Glutamatergic neuron (in vitro differentiated cells): ENCODE measurements around the gene ERCC2. TPM values are rescaled to one million over a fixed set of nuclear protein-coding genes. Genes with fewer than 3 reads are reported as not detected.

Source experiments
- DNase-seq: peaks from one replicate; pipeline ENCODE4 v3.0.0; 2022
- H3K27ac Mint-ChIP-seq: one replicate; pipeline ENCODE4 v1.8.0; 2020; ENCODE audit warnings: mild to moderate bottlenecking, mixed read lengths, inconsistent platforms; ENCODE audit not compliant: unreplicated experiment
- H3K27me3 Mint-ChIP-seq: one replicate; pipeline ENCODE4 v1.8.0; 2020; ENCODE audit warnings: mild to moderate bottlenecking, moderate library complexity, mixed read lengths, inconsistent platforms; ENCODE audit not compliant: unreplicated experiment
- H3K36me3 Mint-ChIP-seq: one replicate; pipeline ENCODE4 v1.8.0; 2020; ENCODE audit warnings: mild to moderate bottlenecking, mixed read lengths, inconsistent platforms; ENCODE audit not compliant: unreplicated experiment
- H3K4me1 Mint-ChIP-seq: one replicate; pipeline ENCODE4 v1.8.0; 2020; ENCODE audit warnings: mild to moderate bottlenecking, low read depth, mixed read lengths, inconsistent platforms; ENCODE audit not compliant: unreplicated experiment
- H3K4me3 Mint-ChIP-seq: one replicate; pipeline ENCODE4 v1.8.0; 2020; ENCODE audit warnings: mild to moderate bottlenecking, mixed read lengths, inconsistent platforms; ENCODE audit not compliant: unreplicated experiment
- H3K9me3 Mint-ChIP-seq: one replicate; pipeline ENCODE4 v1.8.0; 2020; ENCODE audit warnings: mild to moderate bottlenecking, moderate library complexity, mixed read lengths, inconsistent platforms; ENCODE audit not compliant: unreplicated experiment
- CTCF ChIP-seq: fragments of 200-600 bp; sonication (generic); IDR thresholded peaks from one replicate; pipeline ENCODE4 v1.5.0; 2021; ENCODE audit not compliant: partially characterized antibody, unreplicated experiment
- total RNA-seq: library from RNA; stranded (reverse); fragmentation: NEBNext Ultra II Directional; extraction: Animal tissue kit (Norgen Biotek cat#: 25700); gene quantifications from one replicate; pipeline ENCODE4 v1.2.1, GENCODE V29; 2021; ENCODE audit not compliant: unreplicated experiment

ERCC2 gene
- total RNA-seq, 1 donor from 2014 or later: 52.9 TPM

DNA sequence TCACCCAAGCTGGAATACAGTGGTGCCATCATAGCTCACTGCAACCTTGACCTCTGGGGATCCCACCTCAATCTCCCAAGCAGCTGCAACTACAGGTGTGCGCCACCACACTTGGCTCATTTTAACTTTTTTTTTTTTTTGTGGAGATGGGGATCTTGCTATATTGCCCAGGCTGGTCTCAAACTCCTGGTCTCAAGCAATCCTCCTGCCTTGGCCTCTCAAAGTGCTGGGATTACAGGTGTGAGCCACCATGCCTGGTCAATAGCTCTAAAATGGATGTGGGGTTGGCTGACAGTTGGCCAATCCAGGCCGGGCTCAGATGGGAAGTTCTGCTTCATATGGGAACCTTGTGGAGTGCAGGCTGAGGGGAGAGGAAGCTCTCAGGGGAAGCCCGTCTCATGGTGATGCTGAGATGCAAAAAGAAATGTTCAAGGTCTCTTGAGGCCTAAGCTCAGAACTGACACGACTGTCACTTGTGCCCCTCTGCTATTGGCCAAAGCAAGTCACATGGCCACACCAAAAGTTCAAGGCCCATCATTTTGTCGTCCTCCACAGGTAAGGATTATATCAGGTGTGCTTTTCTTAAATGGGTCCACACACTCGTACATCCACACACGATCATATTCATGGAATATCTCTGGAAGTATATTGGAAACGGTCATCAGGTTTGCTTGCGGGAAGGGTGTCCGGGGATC, 36.6 kb downstream of the ERCC2 start:
- Mint-ChIP-seq H3K36me3 (no peaks in the 10 kb centered on the region), H3K27ac (no peak overlapping the region), H3K9me3 (no peaks in the 10 kb centered on the region), H3K4me1 (no peaks in the 10 kb centered on the region), H3K27me3 (no peaks in the 10 kb centered on the region), H3K4me3 (no peak overlapping the region)
- no peak for TF ChIP-seq CTCF
- no peak for DNase-seq

GRCh38 chr19:45331411-45331810, 39.0 kb downstream of the ERCC2 start:
- TF ChIP-seq CTCF: no peak
- H3K9me3 Mint-ChIP-seq: no peaks in the 10 kb centered on the region
- no peaks in the 10 kb centered on the region for H3K36me3 Mint-ChIP-seq
- peaks cover 4% of the 10 kb centered on the region for H3K27me3 Mint-ChIP-seq
- no peak for DNase-seq
- no peak overlapping the region for H3K4me3 Mint-ChIP-seq
- H3K27ac Mint-ChIP-seq: no peak overlapping the region
- peaks cover under 1% of the 10 kb centered on the region for H3K4me1 Mint-ChIP-seq

GRCh38 chr19:45327404-45328143, 42.8 kb downstream of the ERCC2 start:
- H3K36me3 Mint-ChIP-seq: no peaks in the 10 kb centered on the region
- H3K27ac Mint-ChIP-seq: no peak overlapping the region
- no peaks in the 10 kb centered on the region for H3K9me3 Mint-ChIP-seq
- peaks cover 6% of the 10 kb centered on the region for H3K27me3 Mint-ChIP-seq
- DNase-seq: no peak
- TF ChIP-seq CTCF: no peak
- H3K4me3 Mint-ChIP-seq: no peak overlapping the region
- H3K4me1 Mint-ChIP-seq: peaks cover 2% of the 10 kb centered on the region

GRCh38 chr19:45324349-45324907, 45.9 kb downstream of the ERCC2 start:
- Mint-ChIP-seq H3K4me1 (peaks cover 7% of the 10 kb centered on the region), H3K27ac (no peak overlapping the region), H3K27me3 (peaks cover 8% of the 10 kb centered on the region), H3K4me3 (no peak overlapping the region), H3K36me3 (no peaks in the 10 kb centered on the region), H3K9me3 (peaks cover 1% of the 10 kb centered on the region)
- no peak for DNase-seq
- TF ChIP-seq CTCF: no peak

DNA sequence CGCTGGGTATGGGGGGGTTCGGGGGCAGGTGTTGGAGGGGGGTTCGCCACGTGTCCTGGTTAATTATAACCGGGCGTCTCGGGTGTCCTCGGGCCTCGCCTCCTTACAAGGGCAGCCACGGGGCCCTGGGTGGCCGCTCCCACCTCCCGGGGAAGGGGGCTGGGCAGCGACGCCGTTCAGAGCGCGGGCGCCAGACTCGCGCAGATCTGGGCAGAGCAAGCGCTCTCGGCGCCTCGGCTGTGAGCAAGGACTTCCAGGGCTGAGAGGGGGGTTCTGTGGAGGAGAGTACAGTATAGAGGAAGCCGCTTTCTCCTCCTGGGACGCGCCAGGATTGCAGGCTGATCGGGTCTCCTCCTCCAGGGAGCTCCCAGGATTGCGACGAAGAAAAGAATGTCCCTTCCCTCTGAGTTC, 46.7 kb downstream of the ERCC2 start:
- Mint-ChIP-seq H3K9me3 (peaks cover 1% of the 10 kb centered on the region), H3K4me3 (no peak overlapping the region), H3K36me3 (no peaks in the 10 kb centered on the region), H3K27ac (no peak overlapping the region), H3K4me1 (peaks cover 7% of the 10 kb centered on the region), H3K27me3 (peaks cover 8% of the 10 kb centered on the region)
- no peak for TF ChIP-seq CTCF
- no peak for DNase-seq
